NK-92 (cell line): Measurements from ENCODE around the gene RUNDC3A.

ENCODE experiments used
- DNase-seq: peaks from one replicate; lab custom pipeline; 2025; ENCODE audit not compliant: unreplicated experiment; lab: John Stamatoyannopoulos, UW

The RUNDC3A gene

DNA sequence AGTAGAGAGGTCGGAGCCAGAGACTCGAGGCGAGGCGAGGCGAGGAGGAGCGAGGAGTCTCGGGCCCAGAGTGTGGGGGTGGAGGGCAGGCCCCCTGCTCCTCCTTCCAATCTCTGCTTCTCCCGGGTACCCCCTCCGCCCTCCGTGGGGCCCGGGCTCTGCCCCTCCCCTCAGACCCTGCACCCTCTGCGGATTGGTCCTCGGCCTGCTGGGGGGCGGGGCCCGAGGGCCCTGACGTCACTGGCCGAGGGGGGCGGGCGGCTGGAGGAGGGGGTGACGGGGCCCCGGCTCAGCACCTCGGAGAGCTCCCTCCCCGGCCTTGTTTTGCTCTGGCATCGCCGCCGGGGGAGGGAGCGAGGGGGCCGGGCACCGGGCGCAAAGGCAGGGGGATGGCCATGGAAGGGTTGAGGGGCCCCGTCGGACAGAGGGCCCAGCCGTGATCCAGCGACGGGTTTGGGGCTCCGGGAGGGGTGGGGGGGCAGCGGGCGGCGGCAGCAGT, at the start of gene RUNDC3A:
Gene RUNDC3A, plus strand, starts transcription at position 282 of the 499 bp plus-strand sequence. CDS start 232 bp downstream, outside the sequence.
- no peak for DNase-seq

DNA sequence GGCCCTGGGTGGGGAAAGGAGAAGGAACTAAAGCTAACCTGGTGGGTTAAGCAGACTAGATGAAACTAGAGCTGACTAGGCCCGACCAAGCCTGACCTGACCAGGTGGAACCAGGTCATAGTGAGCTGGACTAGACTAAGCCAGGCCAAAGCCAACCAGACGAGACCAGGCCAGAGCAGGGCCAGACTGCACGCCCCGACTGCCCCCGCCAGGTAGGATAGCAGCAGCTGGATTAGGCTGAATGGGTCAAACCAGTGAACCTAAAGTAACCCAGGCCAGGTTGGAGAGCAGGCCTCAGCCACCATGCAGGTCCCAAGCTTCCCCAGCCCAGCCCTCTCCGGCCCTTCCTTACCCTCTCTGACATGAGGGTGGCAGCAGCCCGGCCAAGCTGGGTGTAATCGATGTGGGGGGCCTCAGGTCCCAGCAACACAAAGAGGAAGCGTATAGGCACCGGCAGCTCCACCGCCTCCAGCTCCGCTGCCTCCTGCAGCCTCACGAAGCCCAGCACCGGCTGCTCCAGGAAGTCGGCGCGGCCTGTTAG, 49.5 kb upstream of the RUNDC3A start:
- DNase-seq = no peak

DNA sequence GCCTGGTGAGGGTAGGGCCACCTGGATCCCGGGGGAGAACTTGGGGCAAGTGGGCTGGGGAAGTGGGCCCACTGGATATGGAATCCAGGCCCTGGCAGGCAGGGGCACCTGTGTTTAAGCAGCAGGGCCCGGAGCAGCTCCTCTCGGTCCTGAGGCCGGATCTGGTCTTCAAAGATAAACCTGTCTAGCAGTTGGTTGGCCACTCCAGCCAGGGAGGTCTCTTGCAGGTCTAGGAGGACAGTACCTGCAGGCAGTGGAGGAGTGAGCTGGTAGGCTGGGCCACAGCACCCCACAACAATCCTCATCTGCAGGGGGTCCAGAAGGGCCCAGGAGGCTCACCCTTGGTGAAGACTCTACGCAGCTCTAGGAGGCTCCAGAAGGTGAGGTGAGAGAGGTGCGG, 48.1 kb upstream of the RUNDC3A start:
- DNase-seq = no peak

DNA sequence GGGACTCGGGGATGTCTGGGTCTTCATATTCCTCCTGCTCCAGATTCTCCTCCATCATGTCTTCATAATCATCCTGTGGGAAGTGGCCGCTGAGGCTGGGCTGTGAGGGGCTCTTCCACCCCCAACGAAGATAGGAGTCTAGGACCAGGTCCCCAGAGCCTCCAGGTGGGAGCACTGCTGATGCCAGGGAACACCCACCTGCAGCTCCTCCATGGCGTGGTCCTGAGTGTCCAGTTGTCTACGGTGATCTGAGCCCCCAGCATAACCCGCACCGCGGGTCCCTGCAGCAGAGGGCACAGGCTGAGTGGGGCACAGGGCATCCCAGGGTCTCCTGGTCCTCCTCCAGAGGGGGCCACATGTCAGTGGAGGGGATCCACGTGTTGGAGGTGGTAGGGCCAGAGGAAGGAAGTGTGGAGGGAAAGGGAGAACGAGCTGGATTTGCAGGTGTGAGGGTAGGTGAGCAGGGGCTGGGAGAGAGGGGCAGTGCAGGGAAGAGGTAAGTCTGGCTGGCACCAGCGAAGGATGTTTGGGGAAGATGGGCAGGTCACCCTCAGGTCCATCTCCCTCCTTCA, 45.7 kb upstream of the RUNDC3A start:
- no peak for DNase-seq

DNA sequence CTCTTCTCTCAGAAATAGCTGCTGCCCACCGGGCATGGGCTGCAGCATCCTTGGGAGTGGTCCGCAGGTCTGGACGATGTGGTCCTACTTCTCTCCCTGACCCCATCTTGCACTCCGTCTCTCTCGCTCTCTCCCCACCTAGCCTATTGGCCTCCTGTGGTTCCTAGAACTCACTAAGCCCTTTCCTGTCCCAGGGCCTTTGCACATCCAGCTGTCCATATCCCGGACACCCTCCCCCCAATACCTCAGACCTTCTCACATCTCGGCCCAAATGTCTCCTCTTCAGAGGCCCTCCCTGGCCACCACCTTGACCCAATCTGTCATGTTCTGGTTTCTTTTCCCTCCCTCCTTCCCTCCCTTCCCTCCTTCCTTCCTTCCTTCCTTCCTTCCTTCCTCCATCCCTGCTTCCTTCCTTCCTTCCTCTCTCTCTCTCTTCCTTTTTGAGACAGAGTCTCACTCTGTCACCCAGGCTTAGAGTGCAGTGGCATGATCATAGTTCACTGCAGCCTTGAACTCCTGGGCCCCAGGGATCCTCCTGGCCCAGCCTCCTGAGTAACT, 45.0 kb upstream of the RUNDC3A start:
- DNase-seq = no peak

DNA sequence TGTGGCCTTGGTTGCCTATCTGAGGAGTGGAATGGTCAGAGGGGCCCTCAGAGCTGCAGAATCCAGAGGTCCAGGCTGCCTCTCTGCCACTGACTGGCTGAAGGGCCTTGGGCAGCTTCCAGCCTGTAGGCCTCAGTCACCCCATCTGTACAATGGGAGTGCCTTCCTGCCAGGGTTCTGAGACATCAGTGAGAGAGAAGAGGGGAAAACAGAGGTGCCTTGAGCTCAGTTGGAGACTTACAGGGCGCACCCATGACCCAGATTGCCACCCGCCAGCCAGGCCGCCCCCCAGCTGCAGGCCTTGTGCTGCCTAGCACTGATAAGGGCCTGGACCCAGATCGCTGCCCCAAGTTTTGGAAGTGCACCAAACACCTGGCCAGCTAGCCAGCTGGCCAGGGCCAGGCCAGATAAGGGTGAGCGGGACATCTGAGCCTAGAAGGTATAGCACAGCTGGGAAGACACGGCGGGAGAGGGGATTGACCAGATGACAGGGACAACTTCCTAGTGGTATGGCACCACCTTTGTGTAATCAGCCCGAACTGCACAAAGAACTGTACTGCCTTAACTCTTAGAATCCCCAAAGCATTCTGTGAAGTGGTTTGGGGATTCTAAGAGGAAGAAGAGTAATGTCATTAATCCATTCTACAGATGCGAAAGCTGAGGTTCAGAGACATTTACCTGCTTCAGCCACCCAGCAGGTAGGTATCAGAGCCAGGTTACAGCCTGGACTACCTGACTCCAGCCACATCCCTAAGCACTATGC, 41.8 kb upstream of the RUNDC3A start:
- no peak for DNase-seq

DNA sequence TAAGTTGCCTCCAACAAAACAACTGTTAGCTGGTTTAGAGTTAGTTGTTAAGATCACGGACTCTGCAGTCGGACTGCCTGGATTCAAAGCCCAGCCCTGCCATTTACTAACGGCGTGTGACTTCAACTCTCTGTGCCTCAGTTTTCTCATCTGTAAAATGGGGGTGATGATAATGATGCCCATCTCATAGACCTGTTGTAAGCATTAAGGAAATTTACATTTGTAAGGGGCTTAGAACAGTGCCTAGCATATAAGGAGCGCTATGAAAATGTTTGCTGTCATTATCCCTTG, 41.3 kb upstream of the RUNDC3A start:
- no peak for DNase-seq

DNA sequence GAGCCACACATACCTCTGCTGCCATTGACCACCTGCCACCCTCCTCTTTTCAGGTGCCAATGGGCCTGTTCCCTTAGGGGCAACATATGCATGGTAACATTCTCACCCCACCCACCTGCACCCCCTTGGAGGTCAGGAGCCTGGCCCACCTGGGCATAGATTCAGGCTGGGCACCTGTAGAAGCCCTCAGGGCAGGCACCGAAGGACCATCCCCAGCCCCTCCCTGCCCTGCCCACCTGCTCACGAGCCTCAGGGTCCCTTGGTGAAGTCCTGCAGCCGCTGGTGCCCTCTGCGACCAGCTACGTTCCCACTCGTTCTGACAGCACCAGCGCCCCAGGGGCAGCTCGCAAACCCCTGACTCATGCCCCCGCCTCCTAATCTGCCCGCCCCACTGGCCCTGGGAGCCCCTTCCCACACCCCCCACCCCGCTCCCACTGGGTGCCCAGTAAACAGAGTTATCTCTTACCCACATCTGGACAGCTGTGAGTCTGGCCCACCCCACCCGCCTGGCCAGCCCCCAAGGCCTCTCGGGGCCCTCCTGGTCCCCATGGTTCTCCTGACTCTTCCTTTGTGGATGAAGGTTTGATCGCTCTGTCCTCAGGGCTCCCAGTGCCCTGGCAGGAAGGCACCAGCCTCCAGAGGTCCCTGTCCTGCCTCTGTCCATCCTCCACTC, 40.4 kb upstream of the RUNDC3A start, which contains the start of gene SLC4A1:
Gene SLC4A1, minus strand, starts transcription at position 318 of the 673 bp plus-strand sequence. CDS start 5,269 bp downstream, outside the sequence.
- DNase-seq = no peak

DNA sequence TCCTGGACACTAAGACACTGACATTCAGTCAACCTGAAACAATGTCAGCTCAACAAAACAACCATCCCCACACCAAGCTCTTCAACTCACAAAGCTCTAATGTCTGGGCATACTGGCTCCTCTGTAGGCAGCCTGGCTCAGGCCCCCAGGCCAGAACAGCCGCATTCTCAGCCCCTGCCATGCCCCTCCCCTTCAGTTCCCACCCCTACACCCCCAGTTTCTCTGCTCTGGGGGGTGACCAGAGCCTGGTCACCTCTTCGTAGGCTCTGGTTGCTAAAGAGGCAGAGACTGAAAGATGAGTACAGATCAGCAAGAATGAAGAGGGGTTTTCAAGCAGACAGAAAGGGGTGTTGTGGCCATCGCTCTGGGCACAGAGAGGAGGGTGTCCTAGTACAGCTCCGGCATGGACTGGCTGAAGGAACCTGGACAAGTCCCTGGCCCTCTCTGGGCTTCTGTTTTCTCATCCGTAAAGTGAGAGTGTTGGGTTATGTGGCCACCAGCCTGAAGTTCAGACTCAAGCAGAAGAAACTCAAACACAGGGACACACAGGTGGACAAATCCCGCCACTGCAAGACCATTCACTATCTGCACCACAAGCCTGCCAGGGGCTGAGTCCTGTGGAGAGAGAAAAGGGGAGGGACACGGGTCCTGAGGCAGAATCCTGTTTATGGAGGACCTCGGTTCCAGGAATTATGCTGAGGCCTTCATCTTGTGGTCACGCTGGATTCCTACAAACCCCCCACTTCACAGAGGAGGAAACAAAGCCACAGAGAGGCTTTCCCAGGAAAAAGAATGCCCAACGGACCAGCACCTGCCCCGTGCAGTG, 39.5 kb upstream of the RUNDC3A start:
- no peak for DNase-seq

DNA sequence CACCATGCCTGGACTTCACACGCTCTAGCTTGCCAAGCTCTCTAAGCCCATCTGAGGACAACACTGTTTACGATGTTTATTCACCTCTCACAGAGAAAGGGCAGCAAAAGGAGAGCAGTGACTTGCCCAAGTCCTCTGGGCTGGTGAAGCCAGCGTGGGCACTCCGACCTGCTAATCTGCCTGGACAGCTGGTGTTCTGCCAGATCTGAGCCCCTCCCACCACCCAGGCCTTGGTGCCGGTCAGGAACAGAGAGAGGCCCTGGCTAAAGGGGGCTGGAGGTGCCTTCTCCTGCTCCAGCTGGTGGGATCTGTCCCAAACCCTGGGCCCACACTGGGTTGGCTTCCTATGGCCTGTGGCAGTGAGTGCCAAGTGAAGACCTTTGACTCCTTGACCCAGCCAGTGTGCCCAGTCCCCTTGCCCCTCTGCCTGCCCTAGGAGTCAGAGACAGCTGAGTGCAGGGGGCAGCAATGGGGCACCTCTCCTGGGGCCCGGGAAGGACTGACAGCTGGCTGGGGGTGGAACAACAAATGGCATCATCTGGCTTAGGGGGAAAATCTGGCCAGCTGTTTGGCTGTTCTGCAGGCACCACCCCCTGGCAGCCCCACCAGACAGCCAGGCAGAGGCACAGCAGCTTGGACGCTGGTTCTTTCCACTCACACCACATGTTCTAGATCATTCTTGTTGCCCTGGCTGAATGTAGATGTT, 38.7 kb upstream of the RUNDC3A start:
- no peak for DNase-seq

DNA sequence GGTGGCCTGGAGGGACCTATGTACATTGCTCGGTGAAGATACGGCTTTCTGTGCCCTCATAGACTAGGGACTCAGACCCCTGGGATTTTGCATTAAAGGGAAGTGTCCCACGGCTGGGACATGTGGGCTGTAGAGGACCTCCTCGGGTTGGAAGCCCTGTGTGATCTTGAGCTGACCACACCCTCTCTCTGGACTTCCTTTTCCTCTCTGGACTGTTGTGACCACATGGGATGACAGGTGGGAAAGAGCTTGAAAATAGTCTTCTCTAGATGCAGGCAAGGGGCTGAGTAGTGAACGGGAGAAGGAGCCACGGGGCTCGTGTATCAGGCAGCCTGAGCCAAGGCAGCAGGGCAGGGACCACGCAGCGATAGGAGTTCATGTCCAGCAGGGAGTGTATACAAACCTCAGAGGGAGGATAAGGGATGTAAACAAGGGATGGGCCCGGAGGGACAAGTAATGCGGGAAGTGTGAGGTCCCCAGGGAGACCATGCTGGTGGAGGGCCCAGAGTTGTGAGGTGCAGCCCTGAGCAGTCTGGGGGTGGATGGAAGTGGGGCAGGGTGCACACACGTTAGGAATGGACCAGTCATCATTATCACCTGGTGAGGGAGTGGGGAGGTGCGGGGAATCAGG, 36.0 kb upstream of the RUNDC3A start:
- DNase-seq = no peak

DNA sequence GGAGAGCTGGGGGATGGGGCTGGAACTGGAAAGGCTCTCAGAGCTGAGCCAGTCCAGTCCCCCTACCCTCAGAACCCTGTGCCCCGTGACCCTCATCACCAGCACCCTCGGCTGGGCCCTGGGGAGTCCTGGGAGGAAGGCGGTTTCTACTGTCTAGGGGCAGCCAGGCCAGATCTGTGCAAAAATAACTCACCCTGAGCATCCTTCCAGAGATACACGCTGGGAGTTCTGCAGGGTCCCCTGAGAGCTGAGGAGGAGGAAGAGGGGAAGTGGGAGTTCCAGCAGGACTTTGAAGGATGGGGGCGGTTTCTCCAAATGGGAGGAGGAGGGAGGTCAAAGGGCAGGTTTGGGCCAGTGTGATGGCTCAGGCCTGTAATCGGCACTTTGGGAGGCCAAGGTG, 35.4 kb upstream of the RUNDC3A start:
- DNase-seq = no peak

DNA sequence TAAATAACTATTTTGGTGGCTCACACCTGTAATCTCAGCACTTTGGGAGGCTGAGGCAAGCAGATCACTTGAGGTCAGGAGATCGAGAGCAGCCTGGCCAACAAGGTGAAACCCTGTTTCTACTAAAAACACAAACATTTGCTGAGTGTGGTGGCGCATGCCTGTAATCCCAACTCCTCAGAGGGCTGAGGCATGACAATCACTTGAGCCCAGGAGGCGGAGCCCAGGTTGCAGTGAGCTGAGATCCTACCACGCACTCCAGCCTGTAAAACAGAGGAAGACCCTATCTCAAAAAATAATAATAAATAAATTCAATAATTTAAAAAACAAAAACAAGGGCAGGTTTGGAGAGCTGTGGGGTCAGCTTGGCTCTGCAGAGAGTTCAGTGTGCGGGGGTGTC, 34.8 kb upstream of the RUNDC3A start:
- no peak for DNase-seq

DNA sequence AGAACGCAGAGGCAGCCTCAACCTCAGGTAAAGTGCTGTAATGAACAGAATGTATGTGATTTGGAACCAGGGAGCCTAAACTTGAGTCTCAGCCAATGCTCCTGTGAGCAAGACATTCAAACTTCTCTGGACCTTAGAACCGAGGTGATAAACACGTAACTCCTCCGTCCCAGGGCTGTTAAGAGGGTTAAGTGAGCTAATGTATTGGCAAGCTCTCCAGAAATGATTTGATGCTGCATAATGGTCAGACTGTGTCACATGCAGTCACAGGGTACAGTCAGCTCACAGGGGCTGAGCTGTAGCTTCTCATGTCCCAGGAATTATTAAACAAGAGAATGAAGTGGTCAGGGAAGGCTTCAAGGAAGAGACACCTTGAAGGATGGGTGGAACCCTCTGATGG, 30.4 kb upstream of the RUNDC3A start:
- no peak for DNase-seq

DNA sequence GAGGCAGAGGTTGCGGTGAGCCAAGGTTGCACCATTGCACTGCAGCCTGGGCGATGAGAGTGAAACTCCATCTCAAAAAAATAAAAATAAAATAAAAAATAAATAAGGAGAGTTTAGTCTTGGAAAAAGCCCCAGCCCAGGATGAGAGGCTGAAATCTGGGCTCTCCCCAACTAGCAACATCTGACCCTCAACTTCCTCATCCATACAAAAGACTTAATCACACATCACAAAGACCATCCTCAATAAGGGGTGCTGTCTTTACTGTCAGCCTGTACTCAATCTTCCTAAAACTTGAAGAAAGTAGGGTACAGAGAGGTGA, 29.1 kb upstream of the RUNDC3A start:
- DNase-seq = no peak

DNA sequence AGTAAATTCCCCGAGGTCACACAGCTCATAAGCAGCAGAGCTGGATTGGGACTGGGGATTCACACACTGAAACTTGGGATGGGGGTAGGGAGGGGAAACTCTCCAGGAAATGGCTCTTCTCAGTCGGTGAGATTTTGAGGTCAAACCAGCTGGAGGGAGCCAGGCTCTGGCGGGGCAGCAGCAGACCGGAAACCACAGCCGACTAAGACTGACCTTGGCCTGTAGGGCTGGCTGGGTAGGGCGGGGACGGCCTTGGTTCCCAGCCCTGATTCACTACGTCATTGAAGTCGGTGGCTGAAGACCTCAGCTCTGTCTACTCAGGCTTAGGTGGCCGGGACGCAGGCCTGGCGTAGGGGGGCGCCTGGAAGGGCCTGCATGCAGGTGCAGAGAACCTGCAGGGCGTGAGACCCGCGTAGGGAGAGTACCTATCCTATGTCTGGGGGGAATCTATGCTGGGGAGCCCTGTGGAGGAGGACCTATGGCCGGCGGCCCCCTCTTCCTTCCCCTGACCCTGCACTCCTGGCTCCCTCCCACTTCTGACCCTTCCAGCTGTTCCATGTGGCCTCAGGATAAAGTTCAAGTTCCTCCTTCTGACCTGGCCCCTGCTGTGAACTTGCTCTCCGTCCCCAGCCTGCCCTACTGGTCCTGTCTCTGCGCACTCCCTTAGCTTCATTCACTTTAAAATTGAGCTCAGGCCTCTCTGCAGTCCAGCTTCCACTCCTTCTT, 28.6 kb upstream of the RUNDC3A start:
- no peak for DNase-seq

DNA sequence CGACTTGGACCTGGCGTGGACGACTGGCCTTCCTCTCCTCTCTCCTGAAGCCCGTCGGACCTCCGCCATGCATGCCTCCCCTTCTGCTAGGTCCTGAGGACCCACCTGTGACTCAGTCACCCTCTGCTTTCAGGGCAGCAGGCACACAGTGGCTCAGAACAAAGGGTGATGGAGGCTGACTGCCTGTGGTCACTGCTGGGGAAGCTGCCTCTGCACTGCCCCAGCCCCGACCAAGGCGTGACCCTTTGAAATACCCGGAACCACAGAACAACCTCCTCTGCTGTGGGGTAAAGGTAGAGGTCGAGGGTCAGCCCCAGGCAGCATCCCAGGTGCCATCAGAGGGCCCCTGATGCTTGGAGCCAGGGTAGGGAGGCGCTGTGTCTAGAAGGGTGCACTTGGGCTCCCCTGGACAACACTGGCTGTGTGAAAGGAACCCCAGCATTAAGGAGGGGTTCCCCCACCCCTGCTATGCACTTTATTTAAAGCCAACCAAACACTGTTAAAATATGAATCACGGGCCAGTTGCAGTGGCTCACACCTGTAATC, 27.9 kb upstream of the RUNDC3A start:
- DNase-seq = no peak

DNA sequence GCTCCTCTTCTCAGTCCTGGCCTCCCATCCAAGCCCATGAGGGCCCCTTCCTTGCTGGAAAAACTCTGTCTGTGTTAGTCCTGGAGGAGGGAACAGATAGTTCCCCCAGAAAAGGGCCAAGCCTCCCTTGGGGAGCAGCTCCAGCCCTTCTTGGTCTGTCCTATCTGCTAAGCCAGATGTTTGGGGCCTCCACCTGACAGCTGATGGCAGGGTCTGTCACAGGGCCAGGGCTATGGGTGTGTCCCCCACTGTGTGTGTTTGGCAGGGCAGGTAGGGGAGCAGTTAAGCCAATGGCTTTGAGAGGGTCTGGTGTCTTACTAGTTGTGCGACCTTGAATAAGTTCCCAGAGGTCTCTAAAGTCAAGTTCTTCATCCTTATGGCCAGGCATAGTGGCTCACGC, 26.8 kb upstream of the RUNDC3A start:
- no peak for DNase-seq

DNA sequence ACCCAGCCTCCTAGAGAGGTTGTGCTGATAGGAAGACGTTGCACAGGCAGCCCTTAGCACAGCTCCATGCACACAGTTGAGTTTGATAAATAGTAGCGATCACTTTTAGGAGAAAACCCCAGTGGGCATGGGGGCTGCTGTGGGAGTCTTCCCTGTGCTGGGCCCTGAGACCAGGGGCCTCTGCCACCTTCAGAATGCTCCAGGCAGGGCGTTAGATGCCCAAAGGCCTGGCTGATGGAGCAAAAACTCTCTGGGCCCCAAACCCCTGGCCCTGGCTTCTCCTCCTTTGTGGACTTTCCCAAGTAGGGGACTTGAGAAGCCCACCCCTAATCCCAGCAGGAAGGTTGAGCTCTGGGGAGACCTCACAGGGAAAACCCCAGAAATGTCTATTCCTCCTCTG, 26.1 kb upstream of the RUNDC3A start:
- no peak for DNase-seq
